GM23248 (cell line): ENCODE measurements around the gene TMEM120A. TPM values are rescaled to one million over a fixed set of nuclear protein-coding genes. Genes with fewer than 3 reads are reported as not detected.
A peak's percentile ranks its signal among the peaks of the same experiment; 100 is the strongest.

Experiments used
- DNase-seq: peaks from one replicate; pipeline ENCODE4 v3.0.0-alpha.2; 2015
- H2AFZ ChIP-seq: fragments of 200-600 bp; sonication (generic); 2 replicates; pipeline ENCODE4 v1.6.1; 2016; ENCODE audit warnings: antibody characterized with exemption
- H3F3A ChIP-seq: fragments of 200-600 bp; sonication (generic); 2 replicates; pipeline ENCODE4 v1.6.1; 2016; ENCODE audit warnings: mild to moderate bottlenecking, antibody characterized with exemption, mixed run types; ENCODE audit not compliant: insufficient read depth
- H3K27ac ChIP-seq: fragments of 200-600 bp; sonication (generic); 2 replicates; pipeline ENCODE4 v1.5.1; 2016; ENCODE audit warnings: mild to moderate bottlenecking
- H3K27me3 ChIP-seq: fragments of 200-600 bp; sonication (generic); replicated peaks from 2 replicates; pipeline ENCODE4 v1.6.1; 2016; ENCODE audit warnings: mild to moderate bottlenecking; ENCODE audit not compliant: insufficient read depth
- H3K36me3 ChIP-seq: fragments of 200-600 bp; sonication (generic); 2 replicates; pipeline ENCODE4 v1.6.1; 2016; ENCODE audit warnings: low read depth, mild to moderate bottlenecking
- H3K4me1 ChIP-seq: fragments of 200-600 bp; sonication (generic); 2 replicates; pipeline ENCODE4 v1.6.1; 2016; ENCODE audit warnings: mild to moderate bottlenecking; ENCODE audit not compliant: insufficient read depth
- H3K4me2 ChIP-seq: fragments of 200-600 bp; sonication (generic); one replicate; pipeline ENCODE4 v1.6.1; 2016; ENCODE audit warnings: mild to moderate bottlenecking; ENCODE audit not compliant: unreplicated experiment
- H3K4me3 ChIP-seq: fragments of 200-600 bp; sonication (generic); 2 replicates; pipeline ENCODE4 v1.5.1; 2016; ENCODE audit warnings: mild to moderate bottlenecking
- H3K79me2 ChIP-seq: fragments of 200-600 bp; sonication (generic); 2 replicates; pipeline ENCODE4 v1.6.1; 2016; ENCODE audit warnings: mild to moderate bottlenecking; ENCODE audit not compliant: insufficient read depth
- H3K9ac ChIP-seq: fragments of 200-600 bp; sonication (generic); 2 replicates; pipeline ENCODE4 v1.6.1; 2016; ENCODE audit warnings: mild to moderate bottlenecking
- H3K9me2 ChIP-seq: fragments of 200-600 bp; sonication (generic); 2 replicates; pipeline ENCODE4 v1.6.1; 2016; ENCODE audit warnings: mixed run types, mild to moderate bottlenecking, moderate library complexity; ENCODE audit not compliant: insufficient read depth
- H3K9me3 ChIP-seq: fragments of 200-600 bp; sonication (generic); one replicate; pipeline ENCODE4 v1.6.1; 2017; ENCODE audit warnings: low read depth
- H4K20me1 ChIP-seq: fragments of 200-600 bp; sonication (generic); 2 replicates; pipeline ENCODE4 v1.6.0; 2016; ENCODE audit not compliant: insufficient read depth
- EZH2 ChIP-seq: fragments of 200-600 bp; sonication (generic); IDR thresholded peaks from 2 replicates; pipeline ENCODE4 v1.6.1; 2018; ENCODE audit warnings: antibody characterized with exemption, mild to moderate bottlenecking; ENCODE audit not compliant: insufficient read depth, poor library complexity, severe bottlenecking
- EZH2phosphoT487 ChIP-seq: fragments of 200-600 bp; sonication (generic); IDR thresholded peaks from 2 replicates; pipeline ENCODE4 v1.6.1; 2018; ENCODE audit warnings: antibody characterized with exemption, moderate library complexity, mild to moderate bottlenecking, low read depth; ENCODE audit not compliant: insufficient read depth
- WGBS, 2 experiments: methylation state at CpG; one replicate each; pipeline ENCODE4 v1.1.6; 2015 to 2017; ENCODE audit warnings: low lambda C conversion rate in 2 of 2, low coverage in 1 of 2; ENCODE audit errors: missing lambda C conversion rate in 2 of 2; 5-methylcytosine and 5-hydroxymethylcytosine counted together
- in situ Hi-C: fragments of 300-500 bp; cut with MboI; formaldehyde crosslinking; loops from 2 replicates; pipeline ENCODE4 v1.15.0; 2020
- polyA plus RNA-seq: library from polyadenylated mRNA; unstranded; fragments of >200 nt; fragmentation: Nextera tagmentation; extraction: Ambion mirVana; gene quantifications from 2 replicates; pipeline ENCODE4 v1.2.1, GENCODE V29; 2016
- total RNA-seq: library from RNA; depleted of rRNA; stranded (reverse); fragments of >200 nt; shearing (Covaris generic); gene quantifications from 2 replicates; pipeline ENCODE4 v1.2.3, GENCODE V29; 2014

The TMEM120A gene
- total and polyA plus RNA-seq, 2 experiments from 2014 or later = 25.1 to 46.9 TPM

GRCh38 chr7:75969182-75969581, 25.2 kb downstream of the TMEM120A start:
- Histone ChIP-seq H4K20me1 (no peaks in the 10 kb centered on the region), H3K9ac (no peak overlapping the region), H3K4me1 (peaks cover 7% of the 10 kb centered on the region), H2AFZ (no peak overlapping the region), H3K27ac (no peak overlapping the region), H3K79me2 (0 out of 2 replicates have a peak, but pooled peaks cover 2% of the 10 kb centered on the region), H3K36me3 (peaks cover 6% of the 10 kb centered on the region; the same call in 1 of the 2 replicates), H3K27me3 (no peaks in the 10 kb centered on the region), H3K9me3 (no peaks in the 10 kb centered on the region), H3F3A (no peaks in the 10 kb centered on the region), H3K4me3 (no peak overlapping the region), H3K4me2 (no peak overlapping the region), H3K9me2 (no peaks in the 10 kb centered on the region)
- WGBS, 2 experiments = 51 to 58% methylated on average over 13 of the region's 13 CpGs
- in situ Hi-C loops = no loop called here
- TF ChIP-seq EZH2phosphoT487 (no peak), EZH2 (no peak)
- DNase-seq = peak; percentile 57

- Histone ChIP-seq H3K4me2 (no peak overlapping the region), H3K27ac (no peak overlapping the region), H3K9ac (no peak overlapping the region), H2AFZ (no peak overlapping the region), H3K4me1 (peaks cover 8% of the 10 kb centered on the region), H3K9me2 (no peaks in the 10 kb centered on the region), H3K79me2 (0 out of 2 replicates have a peak, but pooled peaks cover 4% of the 10 kb centered on the region), H3K27me3 (no peaks in the 10 kb centered on the region), H3K36me3 (peaks cover 2% of the 10 kb centered on the region; the same call in 1 of the 2 replicates), H3K4me3 (no peak overlapping the region), H3F3A (no peaks in the 10 kb centered on the region), H4K20me1 (no peaks in the 10 kb centered on the region), H3K9me3 (no peaks in the 10 kb centered on the region)
- in situ Hi-C loops = no loop called here
- 56 to 68% methylated on average over 9 of the region's 12 CpGs for whole genome bisulfite sequencing, 2 experiments
- TF ChIP-seq EZH2 (no peak), EZH2phosphoT487 (no peak)
- no peak for DNase-seq
Observed at GRCh38 chr7:75968561-75969001, 25.8 kb downstream of the TMEM120A start.

- TF ChIP-seq EZH2phosphoT487 (no peak), EZH2 (no peak)
- Histone ChIP-seq H3K27me3 (no peaks in the 10 kb centered on the region), H3F3A (peaks cover 5% of the 10 kb centered on the region; the same call in 1 of the 2 replicates), H3K27ac (no peak overlapping the region), H3K36me3 (peaks cover 2% of the 10 kb centered on the region; the same call in 1 of the 2 replicates), H3K4me3 (no peak overlapping the region), H3K9ac (no peak overlapping the region), H3K79me2 (0 out of 2 replicates have a peak, but pooled peaks cover 4% of the 10 kb centered on the region), H3K4me1 (peaks cover 13% of the 10 kb centered on the region), H2AFZ (no peak overlapping the region), H4K20me1 (no peaks in the 10 kb centered on the region), H3K9me3 (no peaks in the 10 kb centered on the region), H3K9me2 (no peaks in the 10 kb centered on the region), H3K4me2 (no peak overlapping the region)
- WGBS, 2 experiments = 80 to 84% methylated on average over 10 of the region's 10 CpGs
- no peak for DNase-seq
- in situ Hi-C loops = no loop called here
Observed at GRCh38 chr7:75968012-75968411, 26.4 kb downstream of the TMEM120A start.

- H3K4me1 ChIP-seq = peaks cover 17% of the 10 kb centered on the region
- no peak overlapping the region for H2AFZ ChIP-seq
- no peak for DNase-seq
Observed at GRCh38 chr7:75967487-75967997, 26.9 kb downstream of the TMEM120A start.

More at GRCh38 chr7:75967487-75967997, 26.9 kb downstream of the TMEM120A start:
- H3K27me3 ChIP-seq = no peaks in the 10 kb centered on the region
- H3K9me2 ChIP-seq = no peaks in the 10 kb centered on the region
- in situ Hi-C loops = no loop called here
- H4K20me1 ChIP-seq = no peaks in the 10 kb centered on the region
- peaks cover 10% of the 10 kb centered on the region; the same call in 1 of the 2 replicates for H3F3A ChIP-seq
- no peak overlapping the region for H3K4me2 ChIP-seq
- H3K9ac ChIP-seq = no peak overlapping the region
- H3K79me2 ChIP-seq = 0 out of 2 replicates have a peak, but pooled peaks cover 4% of the 10 kb centered on the region
- 55 to 65% methylated on average over 13 of the region's 13 CpGs for WGBS, 2 experiments
- H3K9me3 ChIP-seq = no peaks in the 10 kb centered on the region
- H3K36me3 ChIP-seq = no peaks in the 10 kb centered on the region
- H3K4me3 ChIP-seq = no peak overlapping the region
- TF ChIP-seq EZH2 = no peak
- TF ChIP-seq EZH2phosphoT487 = no peak
- H3K27ac ChIP-seq = no peak overlapping the region
